HG02588 (cell line): ENCODE data around the gene BMP10.

ENCODE experiments used
- ATAC-seq: cut with Tn5 transposase; IDR thresholded peaks from one replicate; pipeline ENCODE4 v1.9.1; 2021; ENCODE audit warnings: mild to moderate bottlenecking, moderate library complexity; ENCODE audit not compliant: unreplicated experiment

BMP10 gene

DNA sequence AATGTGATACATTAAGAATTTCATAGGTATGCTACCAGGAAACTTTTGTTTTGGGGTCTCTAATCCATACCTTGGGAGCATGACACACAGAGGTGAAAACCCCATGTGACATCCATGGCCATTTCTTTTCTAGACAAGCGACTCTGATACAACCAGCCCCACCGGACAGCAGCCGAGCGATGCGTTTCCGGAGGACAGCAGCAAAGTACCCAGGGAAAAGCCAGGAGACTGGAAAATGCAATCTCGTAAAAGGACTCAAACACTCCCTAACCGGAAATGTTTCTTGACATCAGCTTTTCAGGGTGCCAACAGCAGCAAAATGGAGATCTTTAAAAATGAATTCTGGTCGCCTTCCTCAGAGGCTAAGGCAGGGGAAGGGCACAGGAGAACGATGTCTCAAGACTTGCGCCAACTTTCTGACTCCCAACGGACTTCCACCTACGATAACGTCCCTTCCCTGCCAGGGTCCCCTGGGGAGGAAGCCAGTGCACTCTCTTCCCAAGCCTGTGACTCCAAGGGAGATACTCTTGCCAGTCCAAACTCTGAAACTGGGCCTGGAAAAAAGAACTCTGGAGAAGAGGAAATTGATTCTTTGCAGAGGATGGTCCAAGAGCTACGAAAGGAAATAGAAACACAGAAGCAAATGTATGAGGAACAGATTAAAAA lies 48.9 kb downstream of the BMP10 start:
- ATAC-seq = no peak

DNA sequence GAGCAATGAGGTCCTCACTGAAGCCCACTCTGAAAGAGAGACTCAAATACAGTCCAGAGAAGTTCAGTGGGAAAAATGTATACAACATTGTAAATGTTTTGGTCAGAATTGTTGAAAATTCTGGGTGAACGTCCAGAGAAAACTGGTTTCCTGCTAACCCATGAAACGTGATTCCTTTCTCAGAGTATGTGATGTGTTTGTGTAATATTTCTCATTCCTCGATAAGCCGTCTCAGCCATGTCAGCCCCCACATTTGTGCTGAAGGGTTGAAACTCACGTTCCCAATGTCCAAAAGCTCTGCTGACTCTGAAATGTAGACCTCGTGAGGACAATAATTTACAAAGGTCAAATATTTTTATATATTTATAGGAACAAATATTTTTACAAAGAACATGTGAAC lies 51.6 kb downstream of the BMP10 start:
- no peak for ATAC-seq

DNA sequence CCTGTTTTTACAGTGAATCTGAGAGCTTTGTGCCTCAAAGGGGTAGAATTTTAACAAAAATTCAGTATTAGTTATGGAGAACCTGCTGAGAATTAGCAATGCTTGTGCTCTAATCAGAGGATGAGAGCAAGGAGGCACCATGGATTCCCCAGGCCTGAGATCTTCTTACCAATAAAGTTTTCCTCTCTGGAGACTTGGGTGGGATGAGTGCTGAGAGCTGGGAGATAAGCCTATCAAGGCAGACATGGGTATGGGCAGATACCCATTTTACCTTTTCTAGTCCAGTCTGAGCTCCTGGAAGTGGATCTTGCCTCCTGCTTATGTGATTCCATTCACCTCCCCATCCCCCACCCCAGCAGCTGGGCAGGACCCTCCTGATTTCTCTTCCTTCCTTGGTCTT lies 53.9 kb downstream of the BMP10 start:
- ATAC-seq = no peak
